Motor neuron (in vitro differentiated cells): Measurements from ENCODE around the gene FRMD1. TPM values are rescaled to one million over a fixed set of nuclear protein-coding genes. Genes with fewer than 3 reads are reported as not detected.

Source experiments
- ATAC-seq, 8 experiments: fragments of 200-7000 bp; cut with Tn5 transposase; replicated peaks in 6 of 8; 2 replicates each; pipeline ENCODE4 v1.8.0; 2021; ENCODE audit warnings: mild to moderate bottlenecking in 8 of 8, moderate library complexity in 8 of 8
- H3K27ac ChIP-seq, 2 donors: fragments of 250-450 bp; sonication (Bioruptor Pico); 2 replicates each; pipeline ENCODE4 v1.9.0; 2021; ENCODE audit warnings: antibody characterized with exemption in 2 of 2, mild to moderate bottlenecking in 2 of 2, moderate library complexity in 1 of 2
- H3K4me1 ChIP-seq, 2 donors: fragments of 250-450 bp; sonication (Bioruptor Pico); replicated peaks in 1 of 2; 2 replicates each; pipeline ENCODE4 v1.6.1; 2021; ENCODE audit warnings: antibody characterized with exemption in 2 of 2, mild to moderate bottlenecking in 2 of 2, moderate library complexity in 1 of 2
- H3K4me3 ChIP-seq, 5 donors: fragments of 250-450 bp; sonication (Bioruptor Pico); 2 replicates each; pipeline ENCODE4 v1.9.0; 2021; ENCODE audit warnings: antibody characterized with exemption in 5 of 5, mild to moderate bottlenecking in 5 of 5, moderate library complexity in 4 of 5
- WGBS, 10 experiments: fragments of 450-650 bp; shearing (Covaris generic); methylation state at CpG; one replicate each; pipeline ENCODE4 v1.0.0; 2022; 5-methylcytosine and 5-hydroxymethylcytosine counted together
- in situ Hi-C, 9 experiments: fragments of 400-800 bp; cut with MboI; loops; one replicate each; pipeline ENCODE4 v1.15.0; 2021; ENCODE audit warnings: low sequenced_read_pairs in 9 of 9, low pct_unique_long_range_greater_than_20kb in 2 of 9; ENCODE audit not compliant: unreplicated experiment in 9 of 9
- total RNA-seq, 8 experiments: library from RNA; unstranded; fragments of 300-600 nt; gene quantifications; 2 replicates each; pipeline versions ENCODE4 v1.2.3 to v1.2.4, GENCODE V29; 2022

Gene FRMD1
- total RNA-seq, 8 experiments from 2014 or later, result 0.11 to 1.0 (median 0.18) TPM; not detected in 1

DNA sequence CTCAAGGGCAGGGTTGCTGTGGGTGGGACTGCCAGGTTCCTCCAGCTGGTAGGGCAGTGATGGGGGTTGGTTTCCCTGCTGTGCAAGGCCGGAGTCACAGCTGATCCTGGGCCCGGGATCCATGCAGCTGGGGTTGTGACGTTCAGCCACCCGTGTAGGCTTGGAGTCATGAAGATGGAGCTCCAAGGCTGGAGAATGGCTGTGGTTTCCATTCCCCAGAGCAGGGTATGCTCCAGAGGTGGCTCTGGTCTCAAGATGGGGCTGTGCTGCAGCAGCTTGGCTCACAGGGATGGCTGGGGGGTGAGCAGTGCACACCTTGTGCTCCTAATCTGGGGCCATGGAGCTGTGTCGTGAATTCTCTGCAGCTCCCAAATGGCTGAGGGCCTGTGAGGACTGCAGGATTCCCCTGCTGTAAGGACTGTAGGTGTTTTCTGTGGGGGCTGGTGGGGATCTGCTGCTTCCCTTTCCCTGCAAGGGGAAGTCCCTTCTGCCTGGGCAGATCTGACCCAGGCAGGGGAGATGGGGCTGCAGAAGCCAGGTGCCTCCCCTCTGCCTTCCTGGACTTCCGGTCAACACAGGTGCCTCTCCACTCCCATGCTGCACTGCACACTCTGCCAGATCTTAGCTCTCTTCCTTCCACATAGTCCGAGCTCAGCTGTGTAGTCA, 65.6 kb downstream of the FRMD1 start:
- Histone ChIP-seq H3K4me1 (no peaks in the 10 kb centered on the region), H3K4me3 (no peak overlapping the region), H3K27ac (no peak overlapping the region)
- no peak for ATAC-seq
- in situ Hi-C loops, result no loop called here
- WGBS, 10 experiments, result 20 to 100% (median 86%) methylated on average over 1 to 5 of the region's 7 CpGs; no CpG with 5 or more reads in 4 of the 10 experiments

DNA sequence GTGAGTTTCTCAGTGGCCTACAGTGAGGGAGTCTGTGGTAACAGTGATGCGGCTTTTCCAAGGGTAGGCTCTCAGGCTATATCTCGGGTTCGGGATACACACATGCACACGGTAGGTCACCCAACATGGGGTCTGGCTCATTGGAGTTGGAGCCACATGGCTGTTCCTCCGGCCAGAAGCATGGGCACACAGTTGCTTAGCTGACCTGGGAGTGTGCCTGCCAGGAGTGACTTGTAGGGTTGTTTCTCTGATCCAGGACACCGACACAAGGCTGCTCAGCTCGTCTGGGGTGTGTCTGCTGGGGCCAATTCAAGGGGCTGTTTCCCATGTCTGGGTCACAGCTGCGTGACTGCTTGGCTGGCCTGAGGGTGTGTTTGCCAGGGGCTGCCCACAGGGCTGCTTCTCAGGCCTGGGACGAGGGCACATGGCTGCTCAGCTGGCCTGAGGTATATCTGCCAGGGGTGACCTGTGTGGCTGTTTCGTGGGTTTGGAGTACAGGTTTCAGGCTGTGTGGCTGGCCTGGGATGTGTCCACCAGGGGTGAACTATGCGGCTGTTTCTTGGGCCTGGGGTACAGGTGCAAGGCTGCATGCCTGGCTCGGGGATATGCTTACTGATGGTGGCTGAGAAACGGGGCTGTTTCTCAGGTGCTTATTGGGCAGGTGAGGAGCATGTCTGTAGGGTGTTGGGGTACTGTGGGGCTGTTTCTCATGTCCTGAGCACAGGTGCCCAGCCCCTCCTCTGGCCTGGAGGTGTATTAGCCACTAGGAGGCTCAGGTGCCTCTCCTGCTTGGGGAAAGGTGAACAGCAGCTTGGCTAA, 66.4 kb downstream of the FRMD1 start:
- ATAC-seq, result no peak
- H3K4me3 ChIP-seq, result no peak overlapping the region
- H3K4me1 ChIP-seq, result no peaks in the 10 kb centered on the region
- 33 to 100% (median 80%) methylated on average over 1 to 10 of the region's 13 CpGs; no CpG with 5 or more reads in 1 of the 10 experiments for WGBS, 10 experiments
- H3K27ac ChIP-seq, result no peak overlapping the region
- in situ Hi-C loops, result no loop called here

DNA sequence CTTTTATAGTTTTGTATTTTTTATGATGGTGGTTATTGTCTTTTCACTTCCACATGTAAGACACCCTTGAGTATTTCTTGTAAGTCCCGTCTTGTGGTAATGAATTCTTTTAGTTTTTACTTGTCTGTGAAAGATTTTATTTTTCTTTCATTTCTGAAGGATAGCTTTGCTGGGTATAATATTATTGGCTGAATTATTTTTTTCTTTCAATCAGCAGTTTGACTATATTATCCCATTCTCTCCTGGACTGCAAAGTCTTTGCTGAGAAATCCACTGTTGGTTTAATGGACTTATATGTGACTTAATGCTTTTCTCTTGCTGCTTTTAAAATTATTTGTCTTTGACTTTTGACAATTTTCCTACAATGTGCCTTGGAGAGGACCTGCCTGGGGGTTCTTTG, 67.7 kb downstream of the FRMD1 start:
- H3K4me1 ChIP-seq, result no peaks in the 10 kb centered on the region
- WGBS, 10 experiments, result 33 to 90% (median 72%) methylated on average over 1 of the region's 1 CpG
- H3K27ac ChIP-seq, result no peak overlapping the region
- ATAC-seq, result no peak
- H3K4me3 ChIP-seq, result no peak overlapping the region
- in situ Hi-C loops, result no loop called here

DNA sequence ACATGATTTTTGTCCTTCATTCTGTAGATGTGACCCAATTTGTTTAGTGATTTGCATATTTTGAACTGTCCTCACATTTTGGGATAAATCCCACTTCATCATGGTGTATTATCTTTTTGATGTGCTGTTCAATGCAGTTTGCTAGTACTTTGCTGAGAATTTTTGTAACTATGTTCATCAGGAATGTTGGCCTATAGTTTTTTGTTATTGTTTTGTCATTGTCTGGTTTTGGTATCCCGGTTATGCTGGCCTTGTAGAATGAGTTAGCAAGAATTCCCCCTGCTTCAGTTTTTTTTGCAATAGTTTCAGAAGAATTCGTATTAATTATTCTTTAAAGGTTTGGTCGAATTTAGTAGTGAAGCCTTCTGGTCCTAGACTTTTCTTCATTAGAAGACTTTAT, 69.7 kb downstream of the FRMD1 start:
- no peaks in the 10 kb centered on the region for H3K4me1 ChIP-seq
- H3K4me3 ChIP-seq, result no peak overlapping the region
- H3K27ac ChIP-seq, result no peak overlapping the region
- 21 to 100% (median 76%) methylated on average over 2 to 3 of the region's 3 CpGs for WGBS, 10 experiments
- ATAC-seq, result no peak
- in situ Hi-C loops, result no loop called here

- no peak overlapping the region for H3K27ac ChIP-seq
- H3K4me3 ChIP-seq, result no peak overlapping the region
- whole genome bisulfite sequencing, 10 experiments, result 0 to 100% (median 75%) methylated on average over 1 to 3 of the region's 3 CpGs; no CpG with 5 or more reads in 1 of the 10 experiments
- peaks cover 3 to 4% of the 10 kb centered on the region in 2 donors for H3K4me1 ChIP-seq
- peak in 3 of 8 experiments; percentile 36 to 98 (median 91) for ATAC-seq
- in situ Hi-C loops, result no loop called here
These were observed 71.2 kb downstream of the FRMD1 start for GRCh38 chr6:168007592-168008338.

DNA sequence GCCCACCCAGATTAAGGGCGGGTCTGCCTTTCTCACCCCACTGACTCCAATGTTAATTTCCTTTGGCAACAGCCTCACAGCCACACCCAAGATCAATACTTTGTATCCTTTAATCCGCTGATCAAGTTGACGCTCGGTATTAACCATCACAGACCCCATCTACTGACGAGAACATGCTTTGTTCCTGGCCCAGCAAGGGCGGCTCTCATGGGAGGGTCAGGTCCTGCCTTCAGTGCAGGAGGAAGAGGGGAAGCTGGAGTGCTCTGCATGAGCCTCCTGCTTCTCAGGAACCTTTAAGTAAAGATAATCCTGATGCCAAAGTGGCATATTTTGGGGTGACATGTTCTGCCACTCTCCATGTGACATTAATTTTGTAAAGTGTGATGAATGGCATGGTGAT, 73.2 kb downstream of the FRMD1 start:
- WGBS, 10 experiments, result 73 to 100% (median 85%) methylated on average over 1 to 6 of the region's 6 CpGs; no CpG with 5 or more reads in 4 of the 10 experiments
- no peak overlapping the region for H3K27ac ChIP-seq
- peaks cover 7 to 8% of the 10 kb centered on the region in 2 donors for H3K4me1 ChIP-seq
- ATAC-seq, result no peak
- in situ Hi-C loops, result no loop called here
- H3K4me3 ChIP-seq, result no peak overlapping the region

GRCh38 chr6:168004945-168005344, 74.1 kb downstream of the FRMD1 start:
- in situ Hi-C loops, result no loop called here
- ATAC-seq, result no peak
- WGBS, 10 experiments, result 70 to 100% (median 78%) methylated on average over 1 to 3 of the region's 11 CpGs; no CpG with 5 or more reads in 6 of the 10 experiments
- H3K4me1 ChIP-seq, result peaks cover 7 to 8% of the 10 kb centered on the region in 2 donors
- no peak overlapping the region for H3K27ac ChIP-seq
- no peak overlapping the region for H3K4me3 ChIP-seq

GRCh38 chr6:168004023-168004422, 75.0 kb downstream of the FRMD1 start:
- Histone ChIP-seq H3K4me3 (no peak overlapping the region), H3K4me1 (peaks cover 7 to 8% of the 10 kb centered on the region in 2 donors), H3K27ac (no peak overlapping the region)
- 58 to 100% (median 81%) methylated on average over 2 to 7 of the region's 7 CpGs; no CpG with 5 or more reads in 2 of the 10 experiments for WGBS, 10 experiments
- in situ Hi-C loops, result no loop called here
- no peak for ATAC-seq

Other genes starting within 250 kb of the FRMD1 start
- gene KIF25, start 81.5 kb downstream of the FRMD1 start, total RNA-seq, result 1 to 10 TPM in 1 of 8 experiments, under 1 TPM in 2, not detected in 5; 0.38 to 1.2 (median 0.64) TPM
- gene DACT2, start 240.6 kb upstream of the FRMD1 start, total RNA-seq, result 1 to 10 TPM in 3 of 8 experiments, under 1 TPM in 3, not detected in 2; 0.20 to 7.4 (median 1.1) TPM